GM10266 (cell line): ENCODE data around the gene SLC38A11.

Source experiments
- DNase-seq: peaks from one replicate; pipeline ENCODE4 v3.0.0; 2012; ENCODE audit errors: extremely low spot score
- CTCF ChIP-seq: IDR thresholded peaks from 2 replicates; pipeline ENCODE4 v1.5.1; 2012; ENCODE audit warnings: mild to moderate bottlenecking, low read depth; ENCODE audit not compliant: control insufficient read depth, insufficient read depth; ENCODE audit errors: missing control alignments

The SLC38A11 gene

GRCh38 chr2:164917296-164917903 lies 37.9 kb downstream of the SLC38A11 start:
- no peak for TF ChIP-seq CTCF
- no peak for DNase-seq

- no peak for TF ChIP-seq CTCF
- no peak for DNase-seq
Measured at GRCh38 chr2:164915566-164915965, 39.8 kb downstream of the SLC38A11 start.

GRCh38 chr2:164913640-164914350 lies 41.5 kb downstream of the SLC38A11 start:
- TF ChIP-seq CTCF: peak; percentile 15

GRCh38 chr2:164913011-164913410 lies 42.3 kb downstream of the SLC38A11 start:
- DNase-seq: no peak
- no peak for TF ChIP-seq CTCF

More at GRCh38 chr2:164913640-164914350, 41.5 kb downstream of the SLC38A11 start:
- no peak for DNase-seq

GRCh38 chr2:164911832-164912231 lies 43.5 kb downstream of the SLC38A11 start:
- no peak for DNase-seq
- no peak for TF ChIP-seq CTCF

GRCh38 chr2:164910101-164910899 lies 45.0 kb downstream of the SLC38A11 start:
- DNase-seq: no peak
- TF ChIP-seq CTCF: no peak

- TF ChIP-seq CTCF: no peak
- DNase-seq: no peak
Measured at GRCh38 chr2:164906947-164907346, 48.4 kb downstream of the SLC38A11 start.
